Fibroblast of villous mesenchyme (primary cell): ENCODE measurements around the gene PTPN12. TPM values are rescaled to one million over a fixed set of nuclear protein-coding genes. Genes with fewer than 3 reads are reported as not detected.
"Not testable (repeated sequence)": the region's sequence is repeated elsewhere in the genome, so short reads cannot be mapped to it uniquely, and the experiment has no call there.

Experiments
- DNase-seq: peaks from one replicate; pipeline ENCODE4 v3.0.0-alpha.2; 2010; ENCODE audit warnings: low read depth
- H3K4me3 ChIP-seq: 2 replicates; pipeline ENCODE4 v1.5.1; 2011; ENCODE audit warnings: low read depth, mild to moderate bottlenecking, low read length
- CTCF ChIP-seq: IDR thresholded peaks from 2 replicates; pipeline ENCODE4 v1.5.1; 2012; ENCODE audit warnings: low read depth, mild to moderate bottlenecking, low read length; ENCODE audit not compliant: insufficient read depth
- total RNA-seq: library from RNA; depleted of rRNA; stranded (reverse); fragments of >200 nt; gene quantifications from 2 replicates; pipeline ENCODE4 v1.2.3, GENCODE V29; 2012

The PTPN12 gene
- total RNA-seq, 1 donor, result 78.6 TPM

- TF ChIP-seq CTCF, result no peak
- no peak overlapping the region for H3K4me3 ChIP-seq
- DNase-seq, result no peak
These were observed 7.8 kb upstream of the PTPN12 start for GRCh38 chr7:77529279-77529678.

GRCh38 chr7:77531038-77531437 is 6.1 kb upstream of the PTPN12 start:
- no peak for DNase-seq
- TF ChIP-seq CTCF, result no peak
- no peak overlapping the region for H3K4me3 ChIP-seq

GRCh38 chr7:77532247-77532646 is 4.8 kb upstream of the PTPN12 start:
- no peak for TF ChIP-seq CTCF
- H3K4me3 ChIP-seq, result no peak overlapping the region
- DNase-seq, result no peak

- not testable (repeated sequence) for H3K4me3 ChIP-seq, DNase-seq
These were observed 4.4 kb upstream of the PTPN12 start for GRCh38 chr7:77532732-77533131.

GRCh38 chr7:77534046-77534445 is 3.0 kb upstream of the PTPN12 start:
- H3K4me3 ChIP-seq, result peak overlapping the region; percentile 42
- not testable (repeated sequence) for DNase-seq

- H3K4me3 ChIP-seq, result peak overlapping the region; percentile 71
- no peak for TF ChIP-seq CTCF
- no peak for DNase-seq
These were observed 1.1 kb upstream of the PTPN12 start for GRCh38 chr7:77536017-77536412.

GRCh38 chr7:77536413-77537135 is 521 bp upstream of the PTPN12 start:
- DNase-seq, result peak; percentile 96
- no peak for TF ChIP-seq CTCF
- peak overlapping the region; percentile 71 for H3K4me3 ChIP-seq

- H3K4me3 ChIP-seq, result peak overlapping the region; percentile 92
- DNase-seq, result peak; percentile 31
- TF ChIP-seq CTCF, result no peak
These were observed 734 bp downstream of the PTPN12 start for GRCh38 chr7:77537778-77538280.
